HG02885 (cell line): Measurements from ENCODE around the gene CLDN18.

Experiments used
- ATAC-seq: cut with Tn5 transposase; IDR thresholded peaks from one replicate; pipeline ENCODE4 v1.9.1; 2021; ENCODE audit warnings: mild to moderate bottlenecking; ENCODE audit not compliant: unreplicated experiment, poor library complexity

CLDN18 gene

DNA sequence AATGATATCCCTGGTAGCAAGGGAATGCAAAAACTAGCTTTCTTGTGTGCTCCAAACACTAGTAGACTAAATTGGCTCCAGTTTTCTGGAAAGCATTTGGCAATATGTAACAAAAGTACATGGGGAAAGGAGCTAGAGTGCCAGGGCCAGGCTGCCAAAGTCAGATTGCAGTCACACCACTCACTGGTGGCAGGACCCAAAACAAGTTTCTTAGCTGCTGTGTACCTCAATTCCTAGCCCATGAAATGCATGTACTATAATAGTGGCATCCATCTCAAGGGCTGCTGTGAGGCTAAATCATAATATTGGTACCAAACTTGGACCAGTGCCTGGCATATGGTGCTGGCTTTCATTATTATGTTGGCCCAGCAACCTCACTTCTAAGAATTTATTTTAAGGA lies 49.3 kb downstream of the CLDN18 start:
- no peak for ATAC-seq

DNA sequence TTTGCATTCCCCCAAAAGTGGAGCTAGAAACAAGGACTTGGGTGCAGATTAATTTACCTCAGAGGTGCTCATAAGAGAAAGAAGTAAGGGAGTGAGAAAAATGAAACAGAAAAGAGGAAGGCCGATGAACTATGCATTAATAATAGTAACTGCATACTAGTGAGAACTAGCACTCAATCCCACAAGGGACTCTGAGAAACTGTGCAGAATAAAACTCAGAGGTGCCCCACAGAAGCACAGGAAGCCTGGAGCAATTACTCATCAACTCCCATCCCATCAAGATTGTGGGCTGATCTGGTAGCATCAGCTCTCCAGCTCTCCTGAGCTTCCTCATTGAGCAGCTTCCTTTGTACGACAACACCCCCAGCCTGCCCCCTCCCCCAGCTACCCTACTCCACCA lies 50.8 kb downstream of the CLDN18 start:
- ATAC-seq = peak; percentile 73

GRCh38 chr3:138062037-138062436 lies 52.1 kb downstream of the CLDN18 start:
- ATAC-seq = no peak

DNA sequence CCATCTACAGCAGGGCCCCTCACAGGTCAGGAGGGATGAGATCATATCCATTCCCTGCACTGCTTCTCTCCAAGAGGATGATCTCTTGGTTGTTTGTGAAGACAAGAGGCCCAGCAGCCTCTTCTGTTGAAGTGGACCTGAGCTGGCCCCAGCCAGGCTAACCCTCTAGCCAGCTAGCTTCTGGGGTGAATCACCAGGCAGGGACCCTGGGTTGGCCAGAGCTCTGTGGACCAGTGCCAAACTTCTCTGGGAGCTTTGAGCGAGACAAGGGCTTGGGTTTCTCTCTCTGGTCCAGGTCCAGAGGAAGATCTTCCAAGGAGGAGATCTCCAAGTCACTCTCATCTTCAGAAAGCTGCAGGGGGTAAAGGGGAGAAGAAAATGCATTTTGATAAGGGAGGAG lies 52.7 kb downstream of the CLDN18 start:
- ATAC-seq = no peak

DNA sequence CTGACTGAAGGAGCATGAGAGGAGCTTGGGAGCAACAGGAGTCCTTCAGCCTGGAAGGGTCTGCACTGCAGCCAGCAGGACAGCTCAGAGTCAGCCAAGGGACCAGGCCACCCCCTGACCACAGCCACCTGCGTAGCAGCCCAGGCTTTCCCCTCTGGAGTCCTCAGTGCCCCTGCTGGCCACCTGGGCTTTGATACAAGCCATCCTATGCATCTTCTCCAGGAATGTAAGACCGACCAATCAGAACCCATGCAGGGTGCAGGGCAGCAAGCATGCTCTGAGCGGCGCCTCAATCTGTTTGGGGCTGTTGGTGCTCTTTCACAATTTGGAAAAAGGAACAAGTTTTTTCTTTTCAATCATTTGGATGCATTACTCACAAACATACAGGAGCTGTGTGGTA lies 53.5 kb downstream of the CLDN18 start:
- ATAC-seq = no peak

GRCh38 chr3:138065949-138066348 lies 56.0 kb downstream of the CLDN18 start:
- peak; percentile 15 for ATAC-seq

DNA sequence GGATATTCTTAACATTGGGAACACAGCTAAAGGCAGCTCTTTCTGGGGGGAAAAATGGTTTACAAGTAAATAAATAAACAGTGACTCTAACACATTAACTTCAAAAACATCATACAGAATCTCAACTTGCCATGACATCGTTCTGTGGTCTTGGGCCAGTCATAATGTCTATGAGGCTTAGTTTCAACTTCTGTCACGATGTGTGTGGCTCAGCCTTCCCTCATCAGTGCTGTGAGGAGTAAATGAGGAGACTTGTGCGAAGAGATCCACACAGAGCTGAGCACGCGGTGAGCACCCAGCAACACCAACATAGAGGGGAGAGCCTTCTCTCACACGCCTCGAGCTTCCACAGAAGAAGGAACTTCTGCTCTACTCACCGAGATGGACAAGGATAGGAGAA lies 56.4 kb downstream of the CLDN18 start:
- peak; percentile 92 for ATAC-seq

DNA sequence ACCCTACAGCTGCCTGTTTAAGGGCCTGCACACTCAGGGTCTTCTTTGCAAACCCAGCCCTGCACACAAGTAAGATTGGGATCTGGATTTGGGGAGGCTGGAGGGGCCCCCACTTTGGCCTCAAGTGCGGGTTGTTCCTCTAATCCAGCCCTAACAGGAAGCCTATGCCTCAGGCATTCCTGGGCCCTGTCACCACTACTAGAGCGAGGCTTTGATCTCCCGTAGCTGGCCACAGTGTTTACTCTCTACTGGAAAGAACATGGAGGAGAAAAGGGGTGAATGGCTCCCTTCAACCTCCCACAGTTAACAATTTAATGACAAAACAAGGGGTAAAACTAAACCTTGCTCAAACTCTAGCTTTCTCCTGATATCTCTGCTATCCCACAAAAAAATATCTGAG lies 57.0 kb downstream of the CLDN18 start:
- no peak for ATAC-seq

DNA sequence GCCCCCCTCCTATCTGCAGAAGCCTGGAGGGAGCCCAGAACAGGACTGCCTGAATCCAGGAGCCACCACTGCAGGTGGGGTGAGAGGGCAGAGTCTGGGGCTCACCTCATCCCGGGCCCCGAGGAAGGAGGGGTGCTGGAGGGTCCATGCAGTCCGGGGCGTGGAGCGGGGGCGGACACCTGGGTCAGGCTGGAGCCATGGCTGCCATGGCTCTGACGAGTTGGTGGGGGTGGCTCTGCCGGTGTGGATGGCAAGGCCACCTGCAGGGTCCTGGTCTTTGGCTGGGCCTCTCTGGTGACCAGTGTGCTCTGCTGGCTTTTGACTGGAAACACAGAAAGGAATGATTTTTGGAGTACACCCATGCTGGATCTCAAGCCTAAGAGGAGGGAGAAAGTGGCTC lies 58.1 kb downstream of the CLDN18 start:
- ATAC-seq = no peak

GRCh38 chr3:138068579-138069174 lies 58.7 kb downstream of the CLDN18 start:
- peak; percentile 74 for ATAC-seq

DNA sequence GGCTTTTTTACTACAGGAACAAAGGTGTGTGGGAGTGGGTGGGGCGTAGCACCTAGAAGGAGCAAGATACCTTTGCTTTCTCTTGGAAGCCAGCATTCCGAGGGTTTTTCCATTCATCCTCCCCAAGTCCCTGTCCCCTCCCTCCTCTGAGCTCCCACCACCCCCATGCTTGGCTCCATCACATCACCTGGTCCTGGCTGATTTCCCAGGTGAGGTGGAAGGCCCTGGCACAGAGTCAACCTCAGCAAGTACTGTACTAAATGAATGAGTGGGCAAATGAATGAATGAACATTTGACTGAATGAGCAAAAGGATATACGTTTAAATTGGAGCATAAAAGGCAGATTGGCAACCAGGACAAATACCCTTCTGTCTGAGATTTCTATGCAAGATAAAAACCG lies 60.0 kb downstream of the CLDN18 start:
- no peak for ATAC-seq

DNA sequence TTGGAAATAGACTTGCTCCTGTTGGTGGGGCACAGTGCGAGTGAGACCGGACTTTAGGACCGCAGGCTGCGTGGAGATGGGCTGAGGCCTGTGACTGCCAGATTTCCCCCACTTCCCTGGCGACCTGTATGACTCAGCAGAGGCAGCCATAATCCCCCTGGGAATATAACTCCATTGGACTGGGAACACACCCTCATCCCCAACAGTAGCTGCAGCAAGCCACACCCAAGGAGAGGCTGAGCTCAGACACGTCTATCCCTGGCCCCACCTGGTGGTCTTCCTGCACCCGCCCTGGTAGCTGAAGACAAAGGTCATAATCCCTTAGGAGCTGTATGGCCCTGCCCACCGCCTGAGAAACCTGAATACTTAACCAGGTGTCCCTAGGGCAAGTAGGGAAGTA lies 62.8 kb downstream of the CLDN18 start:
- no peak for ATAC-seq

- ATAC-seq = no peak
These were observed 68.1 kb downstream of the CLDN18 start for GRCh38 chr3:138078096-138078495.

- ATAC-seq = no peak
These were observed 69.0 kb downstream of the CLDN18 start for GRCh38 chr3:138078901-138079344.

DNA sequence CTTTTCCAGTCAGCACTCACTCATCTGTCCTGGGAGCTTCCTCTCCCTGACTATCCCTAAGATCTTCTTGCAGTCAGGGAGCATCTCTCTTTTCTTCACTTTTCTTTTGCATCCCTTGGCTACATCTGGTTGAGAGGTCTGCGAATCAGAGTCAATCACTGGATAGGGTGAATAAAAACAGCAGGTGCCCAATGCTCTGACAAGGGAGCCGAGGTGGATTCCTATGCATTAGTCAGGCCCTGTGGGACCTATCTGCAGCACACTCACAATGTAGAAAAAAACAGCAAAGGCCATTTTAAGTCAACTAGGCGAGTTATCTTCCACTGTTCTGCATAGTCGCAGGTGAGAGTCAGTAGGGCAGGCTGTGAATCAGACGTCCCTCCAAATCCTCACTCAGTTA lies 69.9 kb downstream of the CLDN18 start:
- no peak for ATAC-seq

DNA sequence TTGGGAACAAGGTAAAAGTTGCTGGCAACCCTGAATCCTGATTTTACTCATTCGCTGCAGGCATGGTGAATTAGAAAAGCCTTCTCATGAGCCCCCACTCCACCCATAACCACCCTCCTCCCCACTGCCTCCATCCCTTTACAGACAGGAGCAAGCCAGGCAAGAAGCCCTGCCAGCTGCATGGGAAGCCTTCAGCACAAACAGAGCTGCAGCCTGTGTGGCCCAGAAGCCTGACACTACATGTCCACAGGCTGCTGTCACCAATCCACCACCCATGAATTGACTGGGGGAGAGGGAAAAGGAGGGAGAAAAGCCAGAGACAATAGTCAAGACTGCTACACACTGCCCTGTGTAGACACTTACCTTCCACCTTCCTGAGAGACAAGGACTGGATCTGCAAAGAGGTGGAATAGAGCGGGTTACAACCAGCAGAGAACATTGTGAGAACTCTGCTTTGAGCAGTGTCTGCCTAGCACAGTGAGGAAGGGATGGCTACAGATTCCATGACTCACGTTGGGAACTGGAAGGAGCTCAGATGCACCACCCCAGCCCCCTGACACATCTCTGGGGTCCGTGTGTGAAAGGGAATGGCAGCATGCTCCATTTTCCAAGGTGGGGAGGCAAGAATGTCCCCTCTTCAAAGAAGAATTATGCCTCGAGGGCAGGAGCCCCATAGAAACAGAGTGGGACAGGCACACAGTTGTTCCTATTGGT lies 71.6 kb downstream of the CLDN18 start:
- ATAC-seq = no peak

GRCh38 chr3:138082085-138082991 lies 72.4 kb downstream of the CLDN18 start:
- ATAC-seq = no peak

DNA sequence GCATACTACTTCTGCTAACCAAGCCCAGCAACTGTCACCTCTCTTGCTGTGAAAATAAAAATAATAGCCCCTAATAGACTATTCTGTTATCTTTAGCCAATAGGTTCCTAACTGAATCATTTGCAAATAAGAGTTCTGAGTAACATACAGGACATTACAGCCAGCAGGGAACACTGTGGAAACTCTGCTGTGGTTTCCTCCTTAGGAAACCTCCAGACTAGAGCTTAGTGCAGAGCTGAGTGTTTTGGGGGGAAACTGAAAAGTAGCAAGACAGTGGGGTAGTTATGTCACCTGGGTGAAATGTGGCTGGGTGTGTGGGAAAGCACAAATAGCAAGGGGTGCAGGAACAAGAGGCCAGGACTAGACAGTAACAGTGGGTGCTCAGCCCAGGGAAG lies 73.0 kb downstream of the CLDN18 start:
- no peak for ATAC-seq
